ENCODE results near the gene ARL11. TPM values are rescaled to one million over a fixed set of nuclear protein-coding genes. Genes with fewer than 3 reads are reported as not detected.
A peak's percentile ranks its signal among the peaks of the same experiment; 100 is the strongest.

Gene ARL11
- total RNA-seq, 2 donors from 2014 or later = 0.52 TPM; not detected in 1

DNA sequence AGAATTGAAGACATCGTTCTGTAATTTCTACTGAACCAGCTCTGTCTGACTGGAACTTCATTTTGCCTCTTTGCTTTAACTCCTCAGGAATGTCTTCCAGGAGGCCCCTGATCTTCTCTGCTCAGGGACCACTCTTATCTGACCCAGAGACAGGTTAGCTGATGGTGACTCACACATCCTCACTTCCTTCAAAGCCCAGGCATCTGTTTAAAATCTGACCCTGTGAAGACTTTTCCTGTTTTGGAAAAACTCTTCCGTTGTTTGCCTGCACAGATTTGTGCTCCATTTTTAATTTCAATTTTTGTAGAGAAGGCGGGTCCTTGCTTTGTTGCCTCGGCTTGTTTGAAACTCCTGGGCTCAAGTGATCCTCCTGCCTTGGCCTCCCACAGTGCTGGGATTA lies 1.6 kb downstream of the ARL11 start:
- Histone ChIP-seq H3K4me1 (peaks cover 5% of the 10 kb centered on the region), H3K4me3 (no peak overlapping the region), H3K27me3 (no peaks in the 10 kb centered on the region), H3K9me3 (no peaks in the 10 kb centered on the region), H3K36me3 (replicated peaks in 1 of 2; ENCODE audit: insufficient read depth in 1 of 2, low read depth in 2 of 2) (no peaks in the 10 kb centered on the region), H3K27ac (no peak overlapping the region)
- TF ChIP-seq, protein P1, sequence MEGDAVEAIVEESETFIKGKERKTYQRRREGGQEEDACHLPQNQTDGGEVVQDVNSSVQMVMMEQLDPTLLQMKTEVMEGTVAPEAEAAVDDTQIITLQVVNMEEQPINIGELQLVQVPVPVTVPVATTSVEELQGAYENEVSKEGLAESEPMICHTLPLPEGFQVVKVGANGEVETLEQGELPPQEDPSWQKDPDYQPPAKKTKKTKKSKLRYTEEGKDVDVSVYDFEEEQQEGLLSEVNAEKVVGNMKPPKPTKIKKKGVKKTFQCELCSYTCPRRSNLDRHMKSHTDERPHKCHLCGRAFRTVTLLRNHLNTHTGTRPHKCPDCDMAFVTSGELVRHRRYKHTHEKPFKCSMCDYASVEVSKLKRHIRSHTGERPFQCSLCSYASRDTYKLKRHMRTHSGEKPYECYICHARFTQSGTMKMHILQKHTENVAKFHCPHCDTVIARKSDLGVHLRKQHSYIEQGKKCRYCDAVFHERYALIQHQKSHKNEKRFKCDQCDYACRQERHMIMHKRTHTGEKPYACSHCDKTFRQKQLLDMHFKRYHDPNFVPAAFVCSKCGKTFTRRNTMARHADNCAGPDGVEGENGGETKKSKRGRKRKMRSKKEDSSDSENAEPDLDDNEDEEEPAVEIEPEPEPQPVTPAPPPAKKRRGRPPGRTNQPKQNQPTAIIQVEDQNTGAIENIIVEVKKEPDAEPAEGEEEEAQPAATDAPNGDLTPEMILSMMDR (IDR thresholded peaks at IDR 0.05) = no peak
- TF ChIP-seq POLR2A (IDR thresholded peaks at IDR 0.05) = no peak
- intact Hi-C loops (cut with DNase I) = no loop called here
- no peak for DNase-seq
- WGBS, 2 donors = 81 to 82% methylated on average over 4 of the region's 4 CpGs
- no peak for ATAC-seq

DNA sequence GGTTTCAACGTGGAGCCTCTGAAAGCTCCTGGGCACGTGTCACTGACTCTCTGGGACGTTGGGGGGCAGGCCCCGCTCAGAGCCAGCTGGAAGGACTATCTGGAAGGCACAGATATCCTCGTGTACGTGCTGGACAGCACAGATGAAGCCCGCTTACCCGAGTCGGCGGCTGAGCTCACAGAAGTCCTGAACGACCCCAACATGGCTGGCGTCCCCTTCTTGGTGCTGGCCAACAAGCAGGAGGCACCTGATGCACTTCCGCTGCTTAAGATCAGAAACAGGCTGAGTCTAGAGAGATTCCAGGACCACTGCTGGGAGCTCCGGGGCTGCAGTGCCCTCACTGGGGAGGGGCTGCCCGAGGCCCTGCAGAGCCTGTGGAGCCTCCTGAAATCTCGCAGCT lies 2.3 kb downstream of the ARL11 start:
- Histone ChIP-seq H3K4me3 (no peak overlapping the region), H3K27me3 (no peaks in the 10 kb centered on the region), H3K4me1 (peaks cover 1% of the 10 kb centered on the region), H3K9me3 (no peaks in the 10 kb centered on the region), H3K36me3 (replicated peaks in 1 of 2; ENCODE audit: insufficient read depth in 1 of 2, low read depth in 2 of 2) (no peaks in the 10 kb centered on the region), H3K27ac (no peak overlapping the region)
- WGBS, 2 donors = 83 to 85% methylated on average over 7 to 16 of the region's 16 CpGs
- intact Hi-C loops (cut with DNase I) = no loop called here
- TF ChIP-seq, protein P1 (IDR thresholded peaks at IDR 0.05) = no peak
- no peak for TF ChIP-seq POLR2A (IDR thresholded peaks at IDR 0.05)
- ATAC-seq (no peak), DNase-seq (no peak)

DNA sequence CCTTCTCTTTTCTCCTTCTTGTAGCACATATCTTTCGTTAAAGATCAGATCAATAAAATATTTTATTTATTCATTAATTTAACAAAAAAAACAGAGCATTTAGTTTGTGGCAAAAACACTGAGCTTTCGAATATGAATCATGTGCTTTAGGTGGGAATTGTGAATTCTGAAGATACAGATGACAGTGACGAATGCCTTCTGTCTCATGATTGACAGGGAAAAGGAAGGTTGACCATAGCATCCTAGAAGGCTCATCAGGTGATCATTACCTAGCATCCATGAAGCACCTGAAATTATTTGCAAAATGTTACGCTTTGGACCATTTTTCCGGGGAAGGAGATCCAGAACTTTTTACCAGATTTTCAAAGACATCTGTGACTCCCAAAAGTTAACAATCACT lies 3.8 kb downstream of the ARL11 start:
- WGBS, 2 donors = 74 to 79% methylated on average over 5 of the region's 5 CpGs
- no peak overlapping the region for H3K27ac ChIP-seq
- no peaks in the 10 kb centered on the region for H3K4me1 ChIP-seq
- H3K4me3 ChIP-seq = no peak overlapping the region
- no peaks in the 10 kb centered on the region for H3K36me3 ChIP-seq (replicated peaks in 1 of 2; ENCODE audit: insufficient read depth in 1 of 2, low read depth in 2 of 2)
- DNase-seq = no peak
- intact Hi-C loops (cut with DNase I) = no loop called here
- H3K27me3 ChIP-seq = no peaks in the 10 kb centered on the region
- ATAC-seq = no peak
- no peak for TF ChIP-seq POLR2A (IDR thresholded peaks at IDR 0.05)
- TF ChIP-seq, protein P1 (IDR thresholded peaks at IDR 0.05) = no peak
- H3K9me3 ChIP-seq = no peaks in the 10 kb centered on the region

DNA sequence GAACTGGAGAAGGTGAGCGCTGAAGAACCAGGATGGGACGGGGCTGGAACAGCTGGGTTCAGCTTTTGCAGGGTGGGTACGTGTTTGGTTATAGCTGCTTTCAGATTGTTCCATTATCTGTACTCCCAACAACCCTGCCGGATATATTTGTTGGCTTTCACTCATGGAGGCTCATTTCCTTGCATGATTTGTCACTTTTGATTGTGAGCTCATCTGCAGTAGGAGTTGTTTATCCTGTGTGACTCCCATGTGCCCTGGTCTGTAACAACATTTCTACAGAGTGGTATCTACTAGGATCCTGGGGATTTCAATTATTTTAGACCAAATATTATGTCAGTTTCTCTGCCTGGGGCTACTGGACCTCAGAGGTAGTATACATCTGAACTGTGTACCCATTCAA lies 5.4 kb downstream of the ARL11 start:
- H3K9me3 ChIP-seq = no peaks in the 10 kb centered on the region
- DNase-seq (no peak), ATAC-seq (no peak)
- no peak overlapping the region for H3K4me3 ChIP-seq
- H3K36me3 ChIP-seq (replicated peaks in 1 of 2; ENCODE audit: insufficient read depth in 1 of 2, low read depth in 2 of 2) = no peaks in the 10 kb centered on the region
- H3K27me3 ChIP-seq = no peaks in the 10 kb centered on the region
- TF ChIP-seq, protein P1 (IDR thresholded peaks at IDR 0.05) = no peak
- TF ChIP-seq POLR2A (IDR thresholded peaks at IDR 0.05) = no peak
- WGBS, 2 donors = 85 to 86% methylated on average over 4 of the region's 4 CpGs
- no peak overlapping the region for H3K27ac ChIP-seq
- intact Hi-C loops (cut with DNase I) = no loop called here
- H3K4me1 ChIP-seq = no peaks in the 10 kb centered on the region

DNA sequence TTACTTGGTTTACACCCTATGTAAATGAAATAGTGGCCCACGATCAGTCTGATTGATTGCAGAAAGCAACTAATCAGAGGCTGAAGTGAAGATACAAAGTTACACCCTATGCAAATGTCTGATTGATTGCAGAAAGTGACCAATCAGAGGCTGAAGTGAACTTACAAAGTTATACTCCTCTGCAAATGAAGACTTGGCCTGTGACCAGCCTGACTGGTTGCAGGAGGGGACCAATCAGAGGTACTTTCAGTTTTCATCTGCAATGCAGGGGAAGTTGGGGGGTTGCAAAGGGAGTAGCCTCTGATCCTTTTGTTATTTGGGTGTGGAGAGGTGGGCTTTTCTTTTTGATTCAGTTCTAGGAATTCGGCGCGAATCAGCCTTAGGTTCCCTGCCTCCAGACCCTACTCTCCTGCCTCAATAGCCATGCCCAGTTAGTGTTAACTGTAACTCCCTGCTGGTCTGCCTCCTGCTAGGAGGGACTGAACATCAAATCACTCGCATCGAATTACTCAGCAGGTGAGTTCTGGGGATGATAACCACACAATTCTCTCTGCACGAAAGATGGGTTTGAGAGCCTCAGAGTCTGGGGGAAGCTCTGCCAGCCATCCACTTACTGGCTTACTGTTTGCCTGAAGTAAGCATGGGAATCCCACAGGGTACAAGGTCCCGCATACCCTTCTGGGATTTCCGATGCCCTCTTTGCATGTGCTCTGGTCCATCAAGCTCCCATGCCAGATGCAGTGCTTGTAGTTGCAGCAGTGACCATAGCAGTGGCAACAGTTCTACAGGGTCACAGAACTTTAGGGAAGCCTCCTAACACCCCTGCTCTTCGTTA lies 7.5 kb downstream of the ARL11 start:
- no peaks in the 10 kb centered on the region for H3K27me3 ChIP-seq
- no peaks in the 10 kb centered on the region for H3K4me1 ChIP-seq
- no peak overlapping the region for H3K27ac ChIP-seq
- TF ChIP-seq POLR2A (IDR thresholded peaks at IDR 0.05) = no peak
- TF ChIP-seq, protein P1 (IDR thresholded peaks at IDR 0.05) = no peak
- intact Hi-C loops (cut with DNase I) = no loop called here
- ATAC-seq (peak; percentile 48), DNase-seq (peak in 2 of 4 donors; percentile 15 to 50)
- H3K36me3 ChIP-seq (replicated peaks in 1 of 2; ENCODE audit: insufficient read depth in 1 of 2, low read depth in 2 of 2) = no peaks in the 10 kb centered on the region
- no peak overlapping the region for H3K4me3 ChIP-seq
- WGBS, 2 donors = 49 to 50% methylated on average over 8 to 10 of the region's 10 CpGs
- H3K9me3 ChIP-seq = no peaks in the 10 kb centered on the region
